Tracheal epithelial cell (primary cell): ENCODE measurements around the gene CFP. TPM values are rescaled to one million over a fixed set of nuclear protein-coding genes. Genes with fewer than 3 reads are reported as not detected.

Source experiments
- total RNA-seq: library from RNA; depleted of rRNA; stranded (reverse); fragments of >200 nt; gene quantifications from 2 replicates; pipeline ENCODE4 v1.2.1, GENCODE V29; 2014

The CFP gene
- total RNA-seq = not detected in 2 replicates

DNA sequence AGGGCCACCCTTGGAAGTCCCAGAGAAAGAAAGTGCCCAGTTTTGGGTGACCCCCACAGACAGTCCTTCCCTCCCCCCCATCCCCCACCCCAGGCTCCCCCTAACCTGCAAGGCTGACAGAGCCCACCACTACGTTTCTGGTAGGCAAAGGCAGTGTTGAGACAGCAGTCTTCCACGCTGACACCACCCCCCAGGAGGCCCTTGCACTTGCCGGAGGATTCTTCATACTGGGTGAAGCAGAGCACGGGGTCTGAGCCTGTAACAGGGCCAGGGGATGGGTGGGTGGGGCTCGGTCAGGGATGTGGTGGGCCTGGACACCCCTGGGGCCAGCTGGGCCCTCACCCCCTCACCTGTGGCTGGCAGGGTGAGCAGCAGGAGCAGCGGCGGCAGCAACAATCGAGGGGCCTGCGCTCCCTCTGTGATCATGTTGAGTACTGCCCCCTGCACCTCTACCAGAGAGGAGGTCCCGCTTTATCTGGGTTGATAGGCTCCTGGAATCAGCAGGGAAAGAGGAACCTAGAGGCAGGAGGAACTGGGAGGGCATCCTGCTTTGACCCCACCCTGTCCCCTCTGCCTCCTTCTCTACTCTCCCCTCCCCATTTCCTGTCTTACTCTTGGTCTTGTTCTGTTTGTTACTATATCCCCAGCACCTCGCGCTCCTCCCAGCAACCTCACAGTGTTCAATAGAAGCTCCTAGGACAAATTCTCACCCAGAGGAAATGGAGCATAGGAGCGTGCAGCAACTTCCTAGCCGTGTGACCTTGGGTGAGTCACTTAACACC is at the start of gene CFP:
CFP (minus strand) TSS at position 512 of the 782 bp plus-strand sequence; CDS start at position 426, 86 bp downstream.

DNA sequence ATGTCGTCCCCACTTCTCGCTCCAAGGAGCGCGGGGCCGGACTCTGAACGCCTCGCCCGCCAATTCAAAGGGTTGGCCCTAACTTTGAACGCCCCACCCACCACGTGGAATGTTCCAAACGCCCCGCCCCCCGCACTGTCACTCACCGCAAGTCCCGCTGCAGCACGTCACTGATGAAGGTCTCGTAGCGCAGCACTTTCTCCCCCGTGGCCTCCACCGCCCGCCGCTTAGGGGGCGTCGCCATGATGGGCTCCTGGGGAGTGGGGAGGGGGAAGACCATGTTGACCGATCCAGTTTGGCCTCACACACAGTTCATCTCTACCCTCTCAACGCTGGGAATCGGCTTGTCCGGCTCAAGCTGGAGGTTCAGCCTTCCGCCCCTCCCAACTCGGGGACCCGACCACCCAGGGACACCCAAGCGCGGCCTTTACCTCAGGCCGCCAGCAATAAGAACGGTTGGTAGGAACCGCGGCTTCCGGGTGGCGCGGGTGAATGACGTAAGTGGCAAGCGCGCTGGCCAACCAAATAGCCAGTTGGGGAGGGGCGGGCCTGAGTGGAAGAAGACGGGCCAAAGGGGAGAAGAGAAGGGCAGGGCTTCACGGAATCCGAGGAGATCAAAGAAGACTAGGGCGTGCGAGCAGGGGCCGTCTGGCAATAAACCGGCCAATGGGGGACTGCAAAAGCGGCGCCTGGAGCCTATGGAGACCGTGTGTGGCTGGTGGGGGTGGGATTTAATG is 29.1 kb upstream of the CFP start, which contains the start of gene UXT:
UXT (minus strand) TSS at position 497 of the 737 bp plus-strand sequence; CDS start at position 244, 253 bp downstream.

DNA sequence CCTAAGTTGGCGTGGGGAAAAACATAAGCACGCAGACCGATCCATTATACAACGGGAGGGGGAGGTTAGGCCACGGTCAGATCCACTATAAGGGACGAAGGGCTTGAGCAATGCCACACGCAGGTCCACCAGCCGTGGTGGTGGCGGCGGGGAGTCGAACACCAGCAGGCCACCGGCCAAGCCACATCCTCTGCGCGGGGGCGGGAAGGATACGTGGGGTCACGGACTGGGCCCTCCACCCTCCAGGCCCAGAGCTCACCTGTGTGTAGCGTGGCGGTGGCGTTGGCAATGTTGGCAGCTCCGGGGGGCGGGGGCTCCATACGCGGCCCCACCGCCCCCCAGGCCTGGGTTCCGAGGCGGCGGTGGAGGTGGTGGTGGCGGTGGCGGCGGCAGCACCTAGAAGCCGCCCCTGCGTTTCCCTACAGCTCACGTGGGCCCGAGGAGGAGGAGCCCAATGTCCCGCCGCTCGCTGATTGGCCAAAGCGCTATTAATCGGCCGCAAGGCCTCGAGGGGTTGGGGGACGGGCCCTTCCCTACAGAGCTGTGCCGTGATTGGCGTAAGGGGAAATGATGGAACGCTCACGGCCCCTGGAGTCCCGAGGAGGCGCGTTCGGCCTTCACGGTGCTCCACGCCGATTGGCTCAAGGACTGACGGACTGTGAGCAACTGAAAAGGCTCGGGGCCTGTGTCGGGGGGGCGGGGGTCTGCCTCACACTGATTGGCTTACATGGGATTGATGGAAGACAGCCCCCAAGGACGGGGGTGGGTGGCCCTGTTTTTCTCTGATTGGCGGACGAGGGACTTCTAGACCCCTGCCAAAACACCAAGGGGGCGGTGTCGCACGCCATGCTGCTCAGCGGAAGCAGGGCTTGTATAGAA is 20.7 kb upstream of the CFP start, which contains the start of gene ELK1:
ELK1 (minus strand) TSS at position 400 of the 879 bp plus-strand sequence. CDS start 9,122 bp downstream, outside the sequence.

DNA sequence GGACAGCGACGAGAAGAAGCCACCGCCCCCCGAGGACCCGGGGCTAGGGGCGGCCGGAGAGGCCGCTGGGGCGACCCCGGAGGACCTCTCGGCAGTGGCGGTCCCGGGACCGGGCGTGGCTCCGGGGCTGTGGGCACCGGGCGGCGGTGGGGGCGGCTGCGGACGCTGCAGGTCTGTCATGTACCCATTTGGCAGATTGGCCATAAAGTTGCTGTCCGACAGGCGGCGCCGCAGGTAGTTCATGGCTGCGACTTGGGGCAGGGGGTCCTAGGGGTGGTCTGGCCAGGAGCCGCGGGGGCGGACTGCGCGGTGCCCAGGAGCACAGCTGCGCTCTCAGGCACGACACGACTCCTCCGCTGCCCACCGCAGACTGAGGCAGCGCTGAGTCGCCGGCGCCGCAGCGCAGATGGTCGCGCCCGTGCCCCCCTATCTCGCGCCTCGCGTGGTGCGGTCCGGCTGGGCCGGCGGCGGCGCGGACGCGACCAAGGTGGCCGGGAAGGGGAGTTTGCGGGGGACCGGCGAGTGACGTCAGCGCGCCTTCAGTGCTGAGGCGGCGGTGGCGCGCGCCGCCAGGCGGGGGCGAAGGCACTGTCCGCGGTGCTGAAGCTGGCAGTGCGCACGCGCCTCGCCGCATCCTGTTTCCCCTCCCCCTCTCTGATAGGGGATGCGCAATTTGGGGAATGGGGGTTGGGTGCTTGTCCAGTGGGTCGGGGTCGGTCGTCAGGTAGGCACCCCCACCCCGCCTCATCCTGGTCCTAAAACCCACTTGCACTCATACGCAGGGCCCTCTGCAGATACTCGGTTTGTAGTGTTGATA is 10.0 kb downstream of the CFP start, which contains the start of gene SYN1:
SYN1 (minus strand) TSS at position 372 of the 817 bp plus-strand sequence; CDS start at position 243, 129 bp downstream.

DNA sequence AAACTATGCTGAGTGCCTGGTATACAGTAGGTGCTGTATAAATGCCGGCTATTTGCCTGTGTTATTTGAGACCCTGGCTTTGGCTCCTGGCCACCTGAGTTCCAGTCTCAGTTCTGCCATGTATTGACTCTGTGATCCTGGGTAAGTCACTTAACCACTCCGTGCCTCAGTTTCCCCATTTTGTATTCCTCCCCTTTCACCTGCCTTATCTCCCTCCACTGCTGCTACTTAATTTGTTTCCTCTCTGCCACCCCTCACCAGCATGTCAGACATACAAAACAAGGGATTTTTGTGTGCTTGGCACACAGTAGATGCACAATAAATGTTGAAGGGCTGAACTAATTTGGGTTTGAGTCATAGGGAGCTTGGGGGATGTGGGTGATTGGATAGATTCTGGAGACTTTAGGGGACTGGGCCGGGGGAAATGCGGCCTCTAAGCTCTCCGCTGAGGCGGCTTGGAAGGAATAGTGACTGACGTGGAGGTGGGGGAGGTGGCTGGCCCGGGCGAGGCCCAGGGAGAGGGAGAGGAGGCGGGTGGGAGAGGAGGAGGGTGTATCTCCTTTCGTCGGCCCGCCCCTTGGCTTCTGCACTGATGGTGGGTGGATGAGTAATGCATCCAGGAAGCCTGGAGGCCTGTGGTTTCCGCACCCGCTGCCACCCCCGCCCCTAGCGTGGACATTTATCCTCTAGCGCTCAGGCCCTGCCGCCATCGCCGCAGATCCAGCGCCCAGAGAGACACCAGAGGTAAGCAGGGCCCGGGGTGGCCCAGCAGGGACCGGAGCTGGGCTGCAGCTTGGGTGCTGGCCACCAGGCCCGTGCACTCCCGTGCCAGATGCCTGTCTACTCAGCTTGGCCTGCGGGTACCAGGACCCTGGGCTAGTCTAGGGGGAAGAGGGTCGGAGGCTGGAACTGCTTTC is 47.7 kb downstream of the CFP start, which contains the start of gene TIMP1:
TIMP1 (plus strand) TSS at position 706 of the 917 bp plus-strand sequence. CDS start 980 bp downstream, outside the sequence.

Other genes starting within 250 kb of the CFP start
- gene ZNF41, start 146.7 kb downstream of the CFP start, total RNA-seq = 3.9 and 4.0 TPM in 2 replicates
- 11.3 and 12.0 TPM in 2 replicates for gene ARAF, start 68.7 kb downstream of the CFP start, total RNA-seq
- gene TIMP1, start 47.5 kb downstream of the CFP start, total RNA-seq = 85.9 and 190 TPM in 2 replicates
- gene SYN1, start 10.1 kb downstream of the CFP start, total RNA-seq = under 0.01 TPM in 1 of 2 replicates, not detected in the other
- 15.8 and 18.3 TPM in 2 replicates for gene ELK1, start 20.6 kb upstream of the CFP start, total RNA-seq
- gene UXT, start 29.2 kb upstream of the CFP start, total RNA-seq = 82.9 and 139 TPM in 2 replicates
- 2.9 and 3.2 TPM in 2 replicates for gene ZNF81, start 207.0 kb upstream of the CFP start, total RNA-seq